IMR-90 (cell line): Measurements from ENCODE around the gene EEF1AKMT2. TPM values are rescaled to one million over a fixed set of nuclear protein-coding genes. Genes with fewer than 3 reads are reported as not detected.

Experiments used
- ATAC-seq: fragments of 200-7000 bp; cut with Tn5 transposase; 2 replicates; pipeline ENCODE4 v1.9.1; 2020; ENCODE audit warnings: low read depth, mild to moderate bottlenecking, moderate library complexity
- BruUV-seq: library from RNA; stranded (reverse); fragments of 400-500 nt; replicated peaks from 2 replicates; lab custom pipeline; 2021; lab: Mats Ljungman, UMichigan
- CTCF ChIA-PET: fragments of 300-600 bp; formaldehyde crosslinking; extraction: SDS; loops from one replicate; lab custom pipeline; 2021; ENCODE audit warnings: antibody characterized with exemption; lab: Yijun Ruan, JAX
- POLR2A ChIA-PET: fragments of 300-600 bp; sonication (Branson Sonifier 250); formaldehyde crosslinking; loops from one replicate; lab custom pipeline; 2022; ENCODE audit warnings: antibody characterized with exemption; ENCODE audit not compliant: unreplicated experiment; lab: Charles Lee
- DNase-seq: peaks from one replicate; pipeline ENCODE4 v3.0.0; 2013
- H2AFZ ChIP-seq: replicated peaks from 2 replicates; pipeline ENCODE3; 2013; ENCODE audit warnings: low read length, mild to moderate bottlenecking; ENCODE audit not compliant: poor library complexity
- H2AK5ac ChIP-seq: 2 replicates; pipeline ENCODE4 v1.6.1; 2013; ENCODE audit warnings: low read depth, low read length, inconsistent platforms
- H2AK9ac ChIP-seq: replicated peaks from 2 replicates; pipeline ENCODE3; 2013; ENCODE audit warnings: mild to moderate bottlenecking, low read depth, low read length, moderate library complexity; ENCODE audit not compliant: poor library complexity
- H2BK120ac ChIP-seq: 2 replicates; pipeline ENCODE4 v1.6.1; 2013; ENCODE audit warnings: low read depth, low read length, inconsistent platforms
- H2BK15ac ChIP-seq: 3 replicates; pipeline ENCODE4 v1.6.1; 2013; ENCODE audit warnings: low read depth, low read length, inconsistent platforms
- H2BK20ac ChIP-seq: 2 replicates; pipeline ENCODE4 v1.6.1; 2013; ENCODE audit warnings: low read depth, mild to moderate bottlenecking, inconsistent platforms, low read length, moderate library complexity
- H2BK5ac ChIP-seq: 2 replicates; pipeline ENCODE4 v1.6.1; 2013; ENCODE audit warnings: mild to moderate bottlenecking, low read depth, low read length, inconsistent platforms; ENCODE audit not compliant: poor library complexity, severe bottlenecking
- H3K14ac ChIP-seq: replicated peaks from 2 replicates; pipeline ENCODE4 v1.6.1; 2013; ENCODE audit warnings: low read depth, low read length, inconsistent platforms
- H3K18ac ChIP-seq: 2 replicates; pipeline ENCODE4 v1.6.1; 2013; ENCODE audit warnings: low read depth, low read length, control low read depth
- H3K23ac ChIP-seq: 2 replicates; pipeline ENCODE4 v1.6.1; 2013; ENCODE audit warnings: low read depth, low read length, inconsistent platforms
- H3K27ac ChIP-seq: 2 replicates; pipeline ENCODE4 v1.5.1; 2013; ENCODE audit warnings: mild to moderate bottlenecking, control low read depth, low read length; ENCODE audit not compliant: insufficient read depth
- H3K27me3 ChIP-seq: 2 replicates; pipeline ENCODE4 v1.6.1; 2013; ENCODE audit warnings: low read length; ENCODE audit not compliant: control insufficient read depth, insufficient read depth
- H3K36me3 ChIP-seq: 2 replicates; pipeline ENCODE4 v1.6.1; 2013; ENCODE audit warnings: low read length, mixed read lengths; ENCODE audit not compliant: control insufficient read depth, insufficient read depth
- H3K4ac ChIP-seq: 2 replicates; pipeline ENCODE4 v1.6.1; 2013; ENCODE audit warnings: low read depth, low read length, inconsistent platforms
- H3K4me1 ChIP-seq: 2 replicates; pipeline ENCODE4 v1.6.1; 2013; ENCODE audit warnings: low read length, mixed read lengths; ENCODE audit not compliant: control insufficient read depth, insufficient read depth
- H3K4me2 ChIP-seq: 2 replicates; pipeline ENCODE4 v1.6.1; 2013; ENCODE audit warnings: low read depth, mild to moderate bottlenecking, control low read depth, low read length, moderate library complexity
- H3K4me3 ChIP-seq: 2 replicates; pipeline ENCODE4 v1.5.1; 2013; ENCODE audit warnings: low read depth, mild to moderate bottlenecking, control low read depth, low read length, moderate library complexity; ENCODE audit not compliant: insufficient read depth
- H3K56ac ChIP-seq: 2 replicates; pipeline ENCODE4 v1.6.1; 2013; ENCODE audit warnings: low read length, inconsistent platforms; ENCODE audit not compliant: insufficient read depth; ENCODE audit errors: extremely low read depth
- H3K79me1 ChIP-seq, 2 experiments: 2 replicates each; pipeline ENCODE4 v1.6.1; 2013; ENCODE audit warnings: low read length in 2 of 2, inconsistent platforms in 1 of 2, low read depth in 1 of 2
- H3K9ac ChIP-seq: 2 replicates; pipeline ENCODE4 v1.6.1; 2013; ENCODE audit warnings: low read depth, low read length, control low read depth
- H3K9me1 ChIP-seq: 2 replicates; pipeline ENCODE4 v1.6.1; 2013; ENCODE audit warnings: low read length, inconsistent platforms; ENCODE audit not compliant: insufficient read depth
- H3K9me3 ChIP-seq: 2 replicates; pipeline ENCODE4 v1.6.1; 2013; ENCODE audit warnings: low read length; ENCODE audit not compliant: control insufficient read depth, insufficient read depth
- H4K20me1 ChIP-seq: 2 replicates; pipeline ENCODE4 v1.6.1; 2013; ENCODE audit warnings: low read length, inconsistent platforms; ENCODE audit not compliant: insufficient read depth
- H4K5ac ChIP-seq: 2 replicates; pipeline ENCODE4 v1.6.1; 2013; ENCODE audit warnings: mild to moderate bottlenecking, low read depth, low read length, control low read depth
- H4K8ac ChIP-seq, 2 experiments: 2 replicates each; pipeline ENCODE4 v1.6.1; 2013; ENCODE audit warnings: low read depth in 2 of 2, low read length in 2 of 2, control low read depth in 1 of 2, inconsistent platforms in 1 of 2
- H4K91ac ChIP-seq: 2 replicates; pipeline ENCODE4 v1.6.1; 2013; ENCODE audit warnings: low read depth, low read length, inconsistent platforms; ENCODE audit not compliant: insufficient read depth
- BHLHE40 ChIP-seq: fragments of 150-350 bp; IDR thresholded peaks from 2 replicates; pipeline ENCODE4 v1.6.1; 2016; ENCODE audit warnings: mild to moderate bottlenecking, low read depth, low read length
- CEBPB ChIP-seq: IDR thresholded peaks from 2 replicates; pipeline ENCODE4 v1.6.1; 2012; ENCODE audit warnings: low read depth, low read length, improper control_type of control experiment
- CHD1 ChIP-seq: IDR thresholded peaks from 2 replicates; pipeline ENCODE4 v1.6.1; 2012; ENCODE audit warnings: low read depth, low read length, improper control_type of control experiment
- CTCF ChIP-seq: conservative IDR thresholded peaks from 2 replicates; pipeline ENCODE4 v1.5.1; 2012; ENCODE audit warnings: mild to moderate bottlenecking, low read depth, low read length, improper control_type of control experiment
- ELK1 ChIP-seq: fragments of 150-350 bp; IDR thresholded peaks from 2 replicates; pipeline ENCODE4 v1.6.1; 2016; ENCODE audit warnings: low read depth, mild to moderate bottlenecking, low read length, moderate library complexity, borderline replicate concordance
- FOS ChIP-seq: fragments of 150-350 bp; IDR thresholded peaks from 2 replicates; pipeline ENCODE4 v1.6.1; 2016; ENCODE audit warnings: low read depth, low read length
- MAFK ChIP-seq: IDR thresholded peaks from 2 replicates; pipeline ENCODE4 v1.6.1; 2012; ENCODE audit warnings: low read depth, low read length, improper control_type of control experiment
- MAZ ChIP-seq: IDR thresholded peaks from 2 replicates; pipeline ENCODE4 v1.6.1; 2012; ENCODE audit warnings: low read depth, mild to moderate bottlenecking, low read length, improper control_type of control experiment, moderate library complexity, borderline replicate concordance
- MXI1 ChIP-seq: IDR thresholded peaks from 2 replicates; pipeline ENCODE4 v1.6.1; 2012; ENCODE audit warnings: low read depth, mild to moderate bottlenecking, low read length, moderate library complexity, borderline replicate concordance
- NFE2L2 ChIP-seq: fragments of 150-350 bp; IDR thresholded peaks from 2 replicates; pipeline ENCODE4 v1.6.1; 2016; ENCODE audit warnings: low read depth, mild to moderate bottlenecking, low read length
- POLR2A ChIP-seq: IDR thresholded peaks from 2 replicates; pipeline ENCODE4 v1.6.1; 2012; ENCODE audit warnings: mild to moderate bottlenecking, low read depth, low read length
- RAD21 ChIP-seq: IDR thresholded peaks from 2 replicates; pipeline ENCODE4 v1.6.1; 2012; ENCODE audit warnings: low read length, improper control_type of control experiment
- RCOR1 ChIP-seq: IDR thresholded peaks from 2 replicates; pipeline ENCODE4 v1.6.1; 2012; ENCODE audit warnings: mild to moderate bottlenecking, low read length, improper control_type of control experiment; ENCODE audit not compliant: insufficient replicate concordance
- RFX5 ChIP-seq: IDR thresholded peaks from 2 replicates; pipeline ENCODE4 v1.8.0; 2012; ENCODE audit warnings: low read depth, mild to moderate bottlenecking, low read length, moderate library complexity
- SMC3 ChIP-seq: fragments of 150-350 bp; IDR thresholded peaks from 2 replicates; pipeline ENCODE4 v1.6.1; 2016; ENCODE audit warnings: low read depth, mild to moderate bottlenecking, antibody characterized with exemption, low read length, moderate library complexity
- WGBS, 2 experiments: methylation state at CpG; one replicate each; pipeline versions ENCODE4 v1.1.5 to v1.1.7; 2013; ENCODE audit warnings: missing lambda C conversion rate in 2 of 2; ENCODE audit not compliant: insufficient read length in 1 of 2; ENCODE audit errors: extremely low coverage in 2 of 2; 5-methylcytosine and 5-hydroxymethylcytosine counted together
- dilution Hi-C: fragments of 300-500 bp; cut with HindIII; formaldehyde crosslinking; loops from one replicate; pipeline ENCODE4 v1.14.3; 2018; ENCODE audit warnings: low sequenced_read_pairs; ENCODE audit not compliant: unreplicated experiment
- in situ Hi-C: fragments of 300-500 bp; cut with MboI; formaldehyde crosslinking; loops from 3 replicates; pipeline ENCODE4 v1.14.3; 2019; ENCODE audit warnings: low sequenced_read_pairs, inconsistent platforms, mixed read lengths
- intact Hi-C: fragments of 100-400 bp; cut with micrococcal nuclease; formaldehyde crosslinking; loops from 2 replicates; pipeline ENCODE4 v1.10.0; 2022
- polyA plus RNA-seq, 3 experiments: library from polyadenylated mRNA; depleted of rRNA; stranded (reverse); fragments of >200 nt; gene quantifications; 2 replicates each; pipeline ENCODE4 v1.2.3, GENCODE V29; 2012; ENCODE audit warnings: low replicate concordance in 1 of 3
- total RNA-seq: library from RNA; depleted of rRNA; stranded (reverse); fragments of >200 nt; gene quantifications from 2 replicates; pipeline ENCODE4 v1.2.3, GENCODE V29; 2012
- TF ChIP-seq, protein P1 (sequence below): fragments of 150-350 bp; IDR thresholded peaks from 2 replicates; pipeline ENCODE4 v1.6.1; 2017; ENCODE audit warnings: mild to moderate bottlenecking, antibody characterized with exemption, low read length, low read depth

Gene EEF1AKMT2
- total and polyA plus RNA-seq, 2 of the 4 experiments (the other 2 are of a cell fraction) = 9.7 to 12.7 TPM

GRCh38 chr10:124731551-124731950, 60.1 kb downstream of the EEF1AKMT2 start:
- H3K4me1 ChIP-seq = peaks cover 15% of the 10 kb centered on the region

More at GRCh38 chr10:124731551-124731950, 60.1 kb downstream of the EEF1AKMT2 start:
- Histone ChIP-seq H2BK15ac (no peak overlapping the region), H3K36me3 (0 out of 2 replicates have a peak, but pooled peaks cover 1% of the 10 kb centered on the region), H4K20me1 (peaks cover 13% of the 10 kb centered on the region; the same call in 1 of the 2 replicates), H3K18ac (no peak overlapping the region), H2BK120ac (no peak overlapping the region), H3K56ac (no peak overlapping the region), H3K14ac (no peak overlapping the region), H3K27ac (no peak overlapping the region), H2AFZ (no peak overlapping the region), H2BK5ac (no peak overlapping the region), H3K79me1 (peaks cover 0 to 20% of the 10 kb centered on the region in 2 experiments; a peak in 2 of 4 replicates), H4K91ac (no peak overlapping the region), H3K9me1 (peaks cover 4% of the 10 kb centered on the region; the same call in 1 of the 2 replicates), H3K4me3 (no peak overlapping the region), H3K4ac (no peak overlapping the region), H4K5ac (no peak overlapping the region), H2AK9ac (no peak overlapping the region), H3K4me2 (no peak overlapping the region), H2AK5ac (no peak overlapping the region), H3K9ac (no peak overlapping the region), H2BK20ac (no peak overlapping the region), H3K27me3 (no peaks in the 10 kb centered on the region), H4K8ac (no peak overlapping the region), H3K9me3 (no peaks in the 10 kb centered on the region), H3K23ac (no peak overlapping the region)
- POLR2A ChIA-PET = no interaction called here
- in situ Hi-C loops = no loop called here
- no peak for ATAC-seq
- CTCF ChIA-PET = no interaction called here
- dilution Hi-C loops = no loop called here
- TF ChIP-seq NFE2L2 = no peak
- TF ChIP-seq CEBPB = no peak
- TF ChIP-seq MAFK = no peak
- no peak for TF ChIP-seq SMC3
- no peak for TF ChIP-seq FOS
- TF ChIP-seq MAZ = no peak
- TF ChIP-seq POLR2A = no peak
- no peak for TF ChIP-seq RFX5
- TF ChIP-seq, protein P1, sequence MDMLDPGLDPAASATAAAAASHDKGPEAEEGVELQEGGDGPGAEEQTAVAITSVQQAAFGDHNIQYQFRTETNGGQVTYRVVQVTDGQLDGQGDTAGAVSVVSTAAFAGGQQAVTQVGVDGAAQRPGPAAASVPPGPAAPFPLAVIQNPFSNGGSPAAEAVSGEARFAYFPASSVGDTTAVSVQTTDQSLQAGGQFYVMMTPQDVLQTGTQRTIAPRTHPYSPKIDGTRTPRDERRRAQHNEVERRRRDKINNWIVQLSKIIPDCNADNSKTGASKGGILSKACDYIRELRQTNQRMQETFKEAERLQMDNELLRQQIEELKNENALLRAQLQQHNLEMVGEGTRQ = no peak
- no peak for TF ChIP-seq CTCF
- TF ChIP-seq CHD1 = no peak
- TF ChIP-seq BHLHE40 = no peak
- no peak for TF ChIP-seq RCOR1
- no peak for TF ChIP-seq RAD21
- no peak for TF ChIP-seq MXI1
- TF ChIP-seq ELK1 = no peak
- WGBS, 2 experiments = 93% methylated on average over 3 of the region's 9 CpGs; no CpG with 5 or more reads in 1 of the 2 experiments
- no TSS peak for BruUV-seq
- DNase-seq = no peak
- intact Hi-C loops = no loop called here
